Suprapubic skin (tissue), 4 donors: ENCODE results near the gene MTERF2. TPM values are rescaled to one million over a fixed set of nuclear protein-coding genes. Genes with fewer than 3 reads are reported as not detected.

ENCODE experiments used
- DNase-seq, 2 donors: peaks; one replicate each; pipeline ENCODE4 v3.0.0-alpha.2; 2019; ENCODE audit warnings: low spot score in 2 of 2
- H3K27ac ChIP-seq: fragments of 200-600 bp; sonication (generic); one replicate; pipeline ENCODE4 v1.5.1; 2019
- H3K27me3 ChIP-seq: fragments of 200-600 bp; sonication (generic); one replicate; pipeline ENCODE4 v1.5.1; 2019
- H3K36me3 ChIP-seq: fragments of 200-600 bp; sonication (generic); one replicate; pipeline ENCODE4 v1.5.1; 2019
- H3K4me1 ChIP-seq: fragments of 200-600 bp; sonication (generic); one replicate; pipeline ENCODE4 v1.5.1; 2019
- H3K4me3 ChIP-seq: fragments of 200-600 bp; sonication (generic); one replicate; pipeline ENCODE4 v1.5.1; 2019; ENCODE audit warnings: mild to moderate bottlenecking
- H3K9me3 ChIP-seq: fragments of 200-600 bp; sonication (generic); one replicate; pipeline ENCODE4 v1.5.1; 2019
- CTCF ChIP-seq, 2 donors: fragments of 200-600 bp in 1 of 2; fragments of 450-650 bp in 1 of 2; sonication (generic) in 1 of 2; IDR thresholded peaks; one replicate each; pipeline ENCODE4 v1.5.1; 2016 to 2019; ENCODE audit warnings: antibody characterized with exemption in 2 of 2, mild to moderate bottlenecking in 1 of 2, moderate library complexity in 1 of 2
- EP300 ChIP-seq: sonication (generic); formaldehyde crosslinking; IDR thresholded peaks from one replicate; pipeline ENCODE4 v1.6.1; 2017; ENCODE audit warnings: antibody characterized with exemption
- POLR2A ChIP-seq, 2 donors: fragments of 450-650 bp; IDR thresholded peaks; one replicate each; pipeline ENCODE4 v1.6.1; 2017; ENCODE audit warnings: antibody characterized with exemption in 2 of 2, mild to moderate bottlenecking in 2 of 2, moderate library complexity in 2 of 2
- POLR2AphosphoS5 ChIP-seq, 3 donors: sonication (generic); formaldehyde crosslinking; IDR thresholded peaks; one replicate each; pipeline ENCODE4 v1.6.1; 2017; ENCODE audit warnings: antibody characterized with exemption in 3 of 3
- WGBS: methylation state at CpG from one replicate; pipeline ENCODE4 v1.1.5; 2018; 5-methylcytosine and 5-hydroxymethylcytosine counted together
- total RNA-seq, 4 donors: library from RNA; depleted of rRNA; stranded (reverse); fragments of >200 nt; gene quantifications; one replicate each; pipeline ENCODE4 v1.1.0, GENCODE V29; 2016

Gene MTERF2
- total RNA-seq, 4 donors from 2014 or later: 9.4 to 20.7 (median 16.3) TPM

GRCh38 chr12:106955377-106956047, 31.4 kb downstream of the MTERF2 start, which contains the start of gene TMEM263:
Gene TMEM263, plus strand, starts transcription at chr12:106955907. Its CDS starts 11,210 bp downstream, at chr12:106967117.
- Histone ChIP-seq H3K27ac (peak within 1 kb of the TSS; percentile 97), H3K4me3 (peak within 1 kb of the TSS; percentile 98), H3K9me3 (no peaks in the 10 kb centered on the region), H3K27me3 (no peaks in the 10 kb centered on the region), H3K36me3 (no peaks in the 10 kb centered on the region), H3K4me1 (peaks cover 39% of the 10 kb centered on the region)
- peak; percentile 91 to 94 for DNase-seq
- 0% methylated on average over 17 of the region's 88 CpGs for WGBS
- TF ChIP-seq CTCF (IDR thresholded peaks at IDR 0.05): no peak
- TF ChIP-seq POLR2A (IDR thresholded peaks at IDR 0.05): peak; percentile 64 to 90
- no peak for TF ChIP-seq EP300
- TF ChIP-seq POLR2AphosphoS5 (IDR thresholded peaks at IDR 0.05): no peak

GRCh38 chr12:106954462-106955376, 32.2 kb downstream of the MTERF2 start:
- H3K36me3 ChIP-seq: no peaks in the 10 kb centered on the region
- DNase-seq: peak in 1 of 2 donors; percentile 79
- TF ChIP-seq POLR2AphosphoS5 (IDR thresholded peaks at IDR 0.05) (no peak), CTCF (IDR thresholded peaks at IDR 0.05) (no peak), POLR2A (IDR thresholded peaks at IDR 0.05) (no peak), EP300 (no peak)
- peak overlapping the region; percentile 97 for H3K27ac ChIP-seq
- H3K4me1 ChIP-seq: peaks cover 39% of the 10 kb centered on the region
- H3K9me3 ChIP-seq: no peaks in the 10 kb centered on the region
- 36% methylated on average over 27 of the region's 36 CpGs for WGBS
- no peaks in the 10 kb centered on the region for H3K27me3 ChIP-seq
- H3K4me3 ChIP-seq: peak overlapping the region; percentile 98

- no peak overlapping the region for H3K27ac ChIP-seq
- TF ChIP-seq POLR2AphosphoS5 (IDR thresholded peaks at IDR 0.05) (no peak), POLR2A (IDR thresholded peaks at IDR 0.05) (no peak), EP300 (no peak), CTCF (IDR thresholded peaks at IDR 0.05) (no peak)
These were observed 33.3 kb downstream of the MTERF2 start for GRCh38 chr12:106953352-106954250.

GRCh38 chr12:106950591-106950990, 36.4 kb downstream of the MTERF2 start:
- Histone ChIP-seq H3K9me3 (no peaks in the 10 kb centered on the region), H3K4me3 (no peak overlapping the region), H3K27ac (no peak overlapping the region), H3K4me1 (peaks cover 13% of the 10 kb centered on the region), H3K27me3 (no peaks in the 10 kb centered on the region), H3K36me3 (no peaks in the 10 kb centered on the region)
- DNase-seq: no peak
- no peak for TF ChIP-seq POLR2AphosphoS5 (IDR thresholded peaks at IDR 0.05)
- no peak for TF ChIP-seq EP300
- TF ChIP-seq CTCF (IDR thresholded peaks at IDR 0.05): no peak
- TF ChIP-seq POLR2A (IDR thresholded peaks at IDR 0.05): no peak
- WGBS: 92% methylated on average over 5 of the region's 5 CpGs

More at GRCh38 chr12:106953352-106954250, 33.3 kb downstream of the MTERF2 start:
- 57% methylated on average over 12 of the region's 12 CpGs for WGBS
- Histone ChIP-seq H3K9me3 (no peaks in the 10 kb centered on the region), H3K27me3 (no peaks in the 10 kb centered on the region), H3K36me3 (no peaks in the 10 kb centered on the region), H3K4me1 (peaks cover 33% of the 10 kb centered on the region), H3K4me3 (no peak overlapping the region)
- DNase-seq: no peak
